HepG2 (cell line): ENCODE data around the gene ANXA6. TPM values are rescaled to one million over a fixed set of nuclear protein-coding genes. Genes with fewer than 3 reads are reported as not detected.

ENCODE experiments used
- ATAC-seq: fragments of 200-7000 bp; cut with Tn5 transposase; 3 replicates; pipeline ENCODE4 v1.9.1; 2020; ENCODE audit warnings: mild to moderate bottlenecking, moderate library complexity
- BruUV-seq: library from RNA; stranded (reverse); fragments of 400-500 nt; replicated peaks from 2 replicates; lab custom pipeline; 2021; lab: Mats Ljungman, UMichigan
- CTCF ChIA-PET: fragments of 300-600 bp; formaldehyde crosslinking; extraction: SDS; loops from one replicate; lab custom pipeline; 2021; ENCODE audit warnings: low total read pairs, inconsistent platforms, low intra/inter-chr PET ratio; lab: Yijun Ruan, JAX
- POLR2A ChIA-PET: fragments of 350-600 bp; sonication (Branson Sonifier 250); formaldehyde crosslinking; loops from one replicate; lab custom pipeline; 2020; ENCODE audit warnings: antibody characterized with exemption, inconsistent platforms; lab: Yijun Ruan, JAX
- DNase-seq: peaks from one replicate; pipeline ENCODE4 v3.0.0-alpha.2; 2015; ENCODE audit warnings: low spot score
- FAIRE-seq: peaks from 3 replicates; lab custom pipeline; 2011; peaks lifted over from hg19 to GRCh38; lab: Jason Lieb, UNC
- H2AFZ ChIP-seq: one replicate; pipeline ENCODE4 v1.6.1; 2011; ENCODE audit warnings: low read length, inconsistent platforms
- H3K27ac ChIP-seq: fragments of 300-600 bp; 3 replicates; pipeline ENCODE4 v1.8.0; 2011; ENCODE audit warnings: mixed run types, mild to moderate bottlenecking, mixed read lengths, low read length, inconsistent platforms; ENCODE audit not compliant: insufficient read depth; ENCODE audit errors: extremely low read length
- H3K27me3 ChIP-seq, 2 experiments: fragments of 200-600 bp in 1 of 2; 2 replicates in 1 of 2; 3 replicates in 1 of 2; pipeline versions ENCODE4 v1.6.0 to v1.8.0; 2011; ENCODE audit warnings: low read length in 2 of 2, mild to moderate bottlenecking in 2 of 2, moderate library complexity in 2 of 2, inconsistent platforms in 1 of 2; ENCODE audit not compliant: insufficient read depth in 2 of 2, control insufficient read depth in 1 of 2
- H3K36me3 ChIP-seq, 2 experiments: fragments of 200-600 bp in 1 of 2; replicated peaks in 1 of 2; 2 replicates in 1 of 2; 3 replicates in 1 of 2; pipeline versions ENCODE4 v1.5.1 to v1.8.0; 2011; ENCODE audit warnings: low read length in 2 of 2, inconsistent platforms in 1 of 2; ENCODE audit not compliant: insufficient read depth in 2 of 2, control insufficient read depth in 1 of 2
- H3K4me1 ChIP-seq: 2 replicates; pipeline ENCODE4 v1.5.1; 2012; ENCODE audit warnings: low read length, inconsistent platforms; ENCODE audit not compliant: insufficient read depth
- H3K4me2 ChIP-seq: 2 replicates; pipeline ENCODE4 v1.6.0; 2011; ENCODE audit warnings: low read depth, low read length, inconsistent platforms
- H3K4me3 ChIP-seq, 3 experiments: fragments of 200-600 bp in 1 of 3; sonication (generic), shearing (Covaris generic) in 1 of 3; replicated peaks in 1 of 3; 2 replicates each; pipeline ENCODE4 v1.5.1; 2011 to 2016; ENCODE audit warnings: low read length in 3 of 3, inconsistent platforms in 2 of 3, low read depth in 2 of 3, mild to moderate bottlenecking in 2 of 3, control low read depth in 1 of 3, mixed read lengths in 1 of 3; ENCODE audit not compliant: insufficient read depth in 1 of 3
- H3K79me2 ChIP-seq: one replicate; pipeline ENCODE4 v1.6.1; 2011; ENCODE audit warnings: low read length, inconsistent platforms; ENCODE audit not compliant: insufficient read depth
- H3K9ac ChIP-seq: 2 replicates; pipeline ENCODE4 v1.6.0; 2011; ENCODE audit warnings: mild to moderate bottlenecking, low read depth, low read length, inconsistent platforms; ENCODE audit not compliant: insufficient read depth
- H3K9me3 ChIP-seq: 2 replicates; pipeline ENCODE4 v1.5.1; 2012; ENCODE audit warnings: mild to moderate bottlenecking, low read length
- H4K20me1 ChIP-seq: 2 replicates; pipeline ENCODE4 v1.6.0; 2011; ENCODE audit warnings: inconsistent platforms, mild to moderate bottlenecking, low read length, moderate library complexity; ENCODE audit not compliant: insufficient read depth
- ATF7-NPFF ChIP-seq: sonication (generic); formaldehyde crosslinking; IDR thresholded peaks from 2 replicates; pipeline ENCODE4 v1.8.1; 2023; ENCODE audit warnings: mild to moderate bottlenecking, low read depth, missing genetic modification reagents, moderate library complexity
- ATM ChIP-seq: fragments of 450-650 bp; IDR thresholded peaks from 2 replicates; pipeline ENCODE4 v1.7.1; 2017; ENCODE audit warnings: mild to moderate bottlenecking, borderline replicate concordance
- CAMTA2 ChIP-seq: sonication (generic); formaldehyde crosslinking; IDR thresholded peaks from 2 replicates; pipeline ENCODE4 v1.4.0; 2020; ENCODE audit warnings: mild to moderate bottlenecking, missing genetic modification reagents, borderline replicate concordance
- GZF1 ChIP-seq: sonication (generic); formaldehyde crosslinking; IDR thresholded peaks from 2 replicates; pipeline ENCODE4 v1.5.1; 2020; ENCODE audit warnings: mild to moderate bottlenecking, missing genetic modification reagents
- KDM3A ChIP-seq: IDR thresholded peaks from 2 replicates; pipeline ENCODE4 v1.6.1; 2018; ENCODE audit warnings: low read depth, missing compliant biosample characterization
- LCORL ChIP-seq, 2 experiments: fragments of 450-650 bp in 1 of 2; sonication (generic) in 1 of 2; formaldehyde crosslinking in 1 of 2; IDR thresholded peaks; 2 replicates each; pipeline versions ENCODE4 v1.5.0 to v1.6.1; 2017 to 2020; ENCODE audit warnings: antibody characterized with exemption in 1 of 2, missing genetic modification reagents in 1 of 2
- MEIS2 ChIP-seq: sonication (generic); formaldehyde crosslinking; IDR thresholded peaks from 2 replicates; pipeline ENCODE4 v1.9.0; 2021; ENCODE audit warnings: mild to moderate bottlenecking, missing genetic modification reagents
- MIXL1 ChIP-seq: IDR thresholded peaks from 2 replicates; pipeline ENCODE4 v1.6.1; 2016
- NCOA5 ChIP-seq: sonication (generic); formaldehyde crosslinking; IDR thresholded peaks from 2 replicates; pipeline ENCODE4 v1.4.0; 2020; ENCODE audit warnings: missing genetic modification reagents
- NR2F6 ChIP-seq, 2 experiments: IDR thresholded peaks; 2 replicates each; pipeline ENCODE4 v1.6.1; 2016; ENCODE audit warnings: antibody characterized with exemption in 1 of 2, mild to moderate bottlenecking in 1 of 2
- SAFB2 ChIP-seq: sonication (generic); formaldehyde crosslinking; IDR thresholded peaks from 2 replicates; pipeline ENCODE4 v1.5.1; 2020; ENCODE audit warnings: missing genetic modification reagents, low read depth, mild to moderate bottlenecking, borderline replicate concordance
- ZFP36L1 ChIP-seq: sonication (generic); formaldehyde crosslinking; IDR thresholded peaks from 2 replicates; pipeline ENCODE4 v1.8.0; 2022; ENCODE audit warnings: mild to moderate bottlenecking, missing genetic modification reagents, moderate library complexity
- ZFP62 ChIP-seq: sonication (generic); formaldehyde crosslinking; IDR thresholded peaks from 2 replicates; pipeline ENCODE4 v1.4.0; 2020; ENCODE audit warnings: missing genetic modification reagents
- ZFP90 ChIP-seq: sonication (generic); formaldehyde crosslinking; IDR thresholded peaks from 2 replicates; pipeline ENCODE4 v1.8.0; 2022; ENCODE audit warnings: missing genetic modification reagents, mild to moderate bottlenecking, inconsistent platforms, borderline replicate concordance
- WGBS: methylation state at CpG from one replicate; pipeline ENCODE4 v1.1.6; 2017; ENCODE audit warnings: low lambda C conversion rate; 5-methylcytosine and 5-hydroxymethylcytosine counted together
- in situ Hi-C: cut with HindIII; loops from 2 replicates; pipeline ENCODE4 v1.10.0; 2017; ENCODE audit warnings: low pct_unique_long_range_greater_than_20kb; ENCODE audit not compliant: extremely low pct_ligation_motif_present
- intact Hi-C: fragments of 100-400 bp; cut with micrococcal nuclease; formaldehyde crosslinking; loops from one replicate; pipeline ENCODE4 v1.10.0; 2022; ENCODE audit not compliant: unreplicated experiment
- polyA plus RNA-seq, 8 experiments: library from polyadenylated mRNA; depleted of rRNA in 3 of 8; stranded (reverse) in 7 of 8; unstranded in 1 of 8; fragments of >200 nt; fragmentation: Illumina TruSeq in 4 of 8; extraction: Trizol in 4 of 8; gene quantifications; 2 replicates each; pipeline versions ENCODE4 v1.2.1 to v1.2.3, GENCODE V29; 2011 to 2016; ENCODE audit warnings: low read depth in 4 of 8, missing spikeins in 1 of 8, mixed read lengths in 1 of 8; ENCODE audit not compliant: insufficient read depth in 1 of 8
- total RNA-seq, 5 experiments: library from RNA; depleted of rRNA; stranded (reverse); fragments of >200 nt; fragmentation: Illumina TruSeq; extraction: Trizol; gene quantifications; 2 replicates each; pipeline ENCODE4 v1.2.3, GENCODE V29; 2016; ENCODE audit warnings: low read depth in 1 of 5

The ANXA6 gene
- total and polyA plus RNA-seq, 2 of the 13 experiments (the other 11 are each of a cell fraction or from before 2014, with no cell fraction given), result 103 to 125 TPM

DNA sequence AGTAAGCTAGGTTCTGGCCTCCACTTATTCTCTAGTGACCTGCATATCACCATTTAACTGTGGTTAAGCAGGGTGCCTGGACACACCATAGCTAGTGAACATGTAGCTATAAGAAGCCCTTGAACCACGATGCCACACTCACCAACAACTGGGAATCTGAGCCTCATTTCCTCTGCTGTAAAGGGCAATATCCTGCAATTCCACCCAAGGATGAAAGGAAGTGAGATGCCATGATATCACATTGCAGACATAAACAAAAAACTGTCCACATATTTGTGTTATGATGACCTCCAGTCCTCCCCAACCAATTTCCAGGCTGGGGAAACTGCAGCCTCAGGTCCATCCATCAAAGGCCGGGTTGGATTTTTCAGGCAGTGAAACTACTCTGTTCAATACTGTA is 87.1 kb downstream of the ANXA6 start:
- CTCF ChIA-PET, result no interaction called here
- in situ Hi-C loops, result no loop called here
- H3K27ac ChIP-seq, result no peak overlapping the region

DNA sequence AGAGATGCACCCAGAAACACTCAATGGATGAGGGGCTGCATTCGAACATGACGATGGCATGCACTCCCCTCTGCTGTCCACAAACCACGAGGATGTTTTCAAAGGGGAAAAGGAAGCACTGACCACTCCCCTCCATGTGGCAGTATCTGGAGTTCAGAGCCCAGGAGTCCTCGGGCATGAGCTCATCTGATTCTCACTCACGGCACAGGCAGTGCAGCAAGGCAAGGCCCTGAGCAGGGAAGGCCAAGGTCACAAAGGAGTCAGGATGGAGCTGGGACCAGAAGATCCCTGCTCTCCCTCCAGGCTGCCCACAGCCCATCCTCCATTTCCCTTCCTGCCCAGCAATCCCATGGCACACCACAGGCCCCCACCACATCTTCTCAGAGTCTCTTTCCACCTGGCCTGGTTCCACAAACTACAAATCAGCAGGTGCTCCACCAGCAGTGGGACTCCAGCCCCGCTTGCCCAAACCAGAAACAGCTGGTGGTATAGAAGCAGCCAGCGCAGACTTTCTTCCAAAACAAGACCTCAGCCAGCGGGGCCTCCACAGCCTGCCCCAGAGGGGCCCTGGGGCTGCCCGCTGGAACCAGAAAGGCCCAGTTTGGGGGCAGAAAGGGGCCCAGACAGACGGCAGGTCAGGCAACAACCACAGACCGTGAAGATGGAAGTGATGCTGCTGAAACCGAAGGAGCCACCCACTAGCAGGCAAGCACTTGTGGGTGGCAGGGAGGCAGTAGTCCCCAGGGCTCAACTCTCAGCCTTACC is 89.0 kb downstream of the ANXA6 start:
- no peak overlapping the region for H3K4me2 ChIP-seq
- H3K9ac ChIP-seq, result no peak overlapping the region
- in situ Hi-C loops (no loop called here), intact Hi-C loops (no loop called here)
- H4K20me1 ChIP-seq, result peaks cover 67% of the 10 kb centered on the region
- TF ChIP-seq ZFP62 (CRISPR knock-in tag), result no peak
- no peak for TF ChIP-seq SAFB2 (CRISPR knock-in tag)
- TF ChIP-seq NR2F6 (IDR thresholded peaks at IDR 0.05), result no peak
- 0 out of 2 replicates have a peak, but pooled peaks have one; percentile 9 for TF ChIP-seq NR2F6 (CRISPR knock-in tag; IDR thresholded peaks at IDR 0.05)
- TF ChIP-seq ZFP36L1 (CRISPR knock-in tag), result no peak
- peaks cover 16 to 49% of the 10 kb centered on the region in 2 experiments for H3K36me3 ChIP-seq
- POLR2A ChIA-PET, result no interaction called here
- H3K4me3 ChIP-seq, result no peak overlapping the region
- H2AFZ ChIP-seq, result no peak overlapping the region
- peak; percentile 48; the same call in 2 of the 3 replicates for ATAC-seq
- FAIRE-seq, result no peak
- DNase-seq, result no peak
- H3K9me3 ChIP-seq, result no peaks in the 10 kb centered on the region
- H3K27me3 ChIP-seq, result no peaks in the 10 kb centered on the region
- no peak overlapping the region for H3K27ac ChIP-seq
- H3K79me2 ChIP-seq, result peaks cover 89% of the 10 kb centered on the region
- H3K4me1 ChIP-seq, result peaks cover 40% of the 10 kb centered on the region
- CTCF ChIA-PET, result no interaction called here
- BruUV-seq, result no TSS peak
- WGBS, result 95% methylated on average over 6 of the region's 12 CpGs

More for the DNA sequence above, 87.1 kb downstream of the ANXA6 start:
- H3K4me2 ChIP-seq, result no peak overlapping the region
- H3K4me3 ChIP-seq, result no peak overlapping the region
- H3K27me3 ChIP-seq, result no peaks in the 10 kb centered on the region
- no TSS peak for BruUV-seq
- no peak overlapping the region for H2AFZ ChIP-seq
- WGBS, result 94% methylated on average over 2 of the region's 2 CpGs
- no peak for TF ChIP-seq ZFP90 (CRISPR knock-in tag)
- TF ChIP-seq ATM, result no peak
- no peak for TF ChIP-seq CAMTA2 (CRISPR knock-in tag)
- TF ChIP-seq LCORL (IDR thresholded peaks at IDR 0.05), result no peak
- TF ChIP-seq LCORL (CRISPR knock-in tag; IDR thresholded peaks at IDR 0.05), result no peak
- TF ChIP-seq ATF7-NPFF (CRISPR knock-in tag), result no peak
- no peak for TF ChIP-seq MEIS2 (CRISPR knock-in tag)
- TF ChIP-seq MIXL1 (CRISPR knock-in tag), result no peak
- TF ChIP-seq GZF1 (CRISPR knock-in tag), result no peak
- TF ChIP-seq KDM3A (CRISPR knock-in tag), result no peak
- TF ChIP-seq NCOA5 (CRISPR knock-in tag), result no peak
- intact Hi-C loops, result no loop called here
- no peaks in the 10 kb centered on the region for H3K9me3 ChIP-seq
- peaks cover 94% of the 10 kb centered on the region for H3K79me2 ChIP-seq
- peaks cover 33% of the 10 kb centered on the region for H3K4me1 ChIP-seq
- H4K20me1 ChIP-seq, result peaks cover 65% of the 10 kb centered on the region
- FAIRE-seq (no peak), DNase-seq (no peak), ATAC-seq (no peak)
- peaks cover 10 to 42% of the 10 kb centered on the region in 2 experiments for H3K36me3 ChIP-seq
- no peak overlapping the region for H3K9ac ChIP-seq
- POLR2A ChIA-PET, result interaction anchor here (0.6 to 1.5 kb wide), 3 partner anchors 11 to 15 kb away, joined by 3 to 4 read pairs (median 3); partner anchors contain the start of gene TNIP1
